HAP-1 (cell line): ENCODE data around the gene CTBP2.

Experiments used
- DNase-seq, 2 experiments: peaks; one replicate each; pipeline ENCODE4 v3.0.0-alpha.2; 2016 to 2020; ENCODE audit warnings: low spot score in 2 of 2
- H3K27me3 ChIP-seq: fragments of 250-450 bp; sonication (Bioruptor Pico); 2 replicates; pipeline ENCODE4 v1.5.1; 2020; ENCODE audit warnings: low read depth, mild to moderate bottlenecking, moderate library complexity
- H3K36me3 ChIP-seq: fragments of 250-450 bp; sonication (Bioruptor Pico); replicated peaks from 2 replicates; pipeline ENCODE4 v1.5.1; 2020; ENCODE audit warnings: mild to moderate bottlenecking
- H3K4me1 ChIP-seq: fragments of 250-450 bp; sonication (Bioruptor Pico); 2 replicates; pipeline ENCODE4 v1.5.1; 2020; ENCODE audit warnings: mild to moderate bottlenecking
- H3K4me3 ChIP-seq: fragments of 250-450 bp; sonication (Bioruptor Pico); 2 replicates; pipeline ENCODE4 v1.5.1; 2020; ENCODE audit warnings: mild to moderate bottlenecking, moderate library complexity
- H3K9me3 ChIP-seq: fragments of 250-450 bp; sonication (Bioruptor Pico); 2 replicates; pipeline ENCODE4 v1.5.1; 2020; ENCODE audit warnings: mild to moderate bottlenecking, moderate library complexity
- in situ Hi-C: fragments of 300-500 bp; cut with MboI; formaldehyde crosslinking; loops from 3 replicates; pipeline ENCODE4 v1.14.3; 2020; ENCODE audit warnings: low sequenced_read_pairs, inconsistent platforms, mixed read lengths

CTBP2 gene

GRCh38 chr10:125160856-125161706 lies 718 bp upstream of the CTBP2 start:
- in situ Hi-C loops = loop anchor here (25.0 kb wide), 1 partner anchor 551 kb away; the partner anchor contains the start of gene EDRF1
- Histone ChIP-seq H3K27me3 (no peaks in the 10 kb centered on the region), H3K36me3 (no peaks in the 10 kb centered on the region; the same call in 1 of the 2 replicates), H3K4me1 (peaks cover 27% of the 10 kb centered on the region), H3K9me3 (no peaks in the 10 kb centered on the region), H3K4me3 (peak overlapping the region; percentile 53)
- DNase-seq = peak; percentile 87 to 94

- Histone ChIP-seq H3K4me1 (peaks cover 40% of the 10 kb centered on the region), H3K36me3 (no peaks in the 10 kb centered on the region; the same call in 1 of the 2 replicates), H3K27me3 (no peaks in the 10 kb centered on the region), H3K4me3 (peak overlapping the region; percentile 53), H3K9me3 (no peaks in the 10 kb centered on the region)
- in situ Hi-C loops = loop anchor here (25.0 kb wide), 1 partner anchor 553 kb away; the partner anchor contains the start of gene EDRF1
- DNase-seq = peak in 1 of 2 experiments; percentile 45
Observed at GRCh38 chr10:125159486-125159931, 854 bp downstream of the CTBP2 start.

- H3K4me3 ChIP-seq = peak overlapping the region; percentile 58
- no peaks in the 10 kb centered on the region; the same call in 1 of the 2 replicates for H3K36me3 ChIP-seq
- H3K4me1 ChIP-seq = peaks cover 47% of the 10 kb centered on the region
- peak in 1 of 2 experiments; percentile 46 for DNase-seq
- no peaks in the 10 kb centered on the region for H3K27me3 ChIP-seq
- in situ Hi-C loops = loop anchor here (25.0 kb wide), 1 partner anchor 553 kb away; the partner anchor contains the start of gene EDRF1
- no peaks in the 10 kb centered on the region for H3K9me3 ChIP-seq
Observed at GRCh38 chr10:125158601-125159485, 1.5 kb downstream of the CTBP2 start.

- Histone ChIP-seq H3K4me3 (peak overlapping the region; percentile 58), H3K27me3 (no peaks in the 10 kb centered on the region), H3K4me1 (peaks cover 53% of the 10 kb centered on the region), H3K36me3 (no peaks in the 10 kb centered on the region; the same call in 1 of the 2 replicates), H3K9me3 (no peaks in the 10 kb centered on the region)
- DNase-seq = peak in 1 of 2 experiments; percentile 6
- in situ Hi-C loops = loop anchor here (25.0 kb wide), 1 partner anchor 554 kb away; the partner anchor contains the start of gene EDRF1
Observed at GRCh38 chr10:125158275-125158600, 2.1 kb downstream of the CTBP2 start.

GRCh38 chr10:125157505-125157904 lies 2.9 kb downstream of the CTBP2 start:
- no peaks in the 10 kb centered on the region for H3K27me3 ChIP-seq
- in situ Hi-C loops = loop anchor here (25.0 kb wide), 1 partner anchor 555 kb away; the partner anchor contains the start of gene EDRF1

GRCh38 chr10:125156739-125157480 lies 3.5 kb downstream of the CTBP2 start:
- peak in 1 of 2 experiments; percentile 2 for DNase-seq
- H3K36me3 ChIP-seq = no peaks in the 10 kb centered on the region; the same call in 1 of the 2 replicates
- peak overlapping the region; percentile 58 for H3K4me3 ChIP-seq
- H3K4me1 ChIP-seq = peaks cover 58% of the 10 kb centered on the region
- in situ Hi-C loops = loop anchor here (25.0 kb wide), 1 partner anchor 555 kb away; the partner anchor contains the start of gene EDRF1
- no peaks in the 10 kb centered on the region for H3K9me3 ChIP-seq
- H3K27me3 ChIP-seq = no peaks in the 10 kb centered on the region

More at GRCh38 chr10:125157505-125157904, 2.9 kb downstream of the CTBP2 start:
- Histone ChIP-seq H3K9me3 (no peaks in the 10 kb centered on the region), H3K36me3 (no peaks in the 10 kb centered on the region; the same call in 1 of the 2 replicates), H3K4me1 (peaks cover 60% of the 10 kb centered on the region), H3K4me3 (peak overlapping the region; percentile 58)
- DNase-seq = peak in 1 of 2 experiments; percentile 17

GRCh38 chr10:125156196-125156595 lies 4.2 kb downstream of the CTBP2 start:
- in situ Hi-C loops = loop anchor here (25.0 kb wide), 1 partner anchor 556 kb away; the partner anchor contains the start of gene EDRF1
- no peak for DNase-seq
- Histone ChIP-seq H3K27me3 (no peaks in the 10 kb centered on the region), H3K9me3 (no peaks in the 10 kb centered on the region), H3K36me3 (peaks cover 4% of the 10 kb centered on the region), H3K4me3 (peak overlapping the region; percentile 58), H3K4me1 (peaks cover 60% of the 10 kb centered on the region)

GRCh38 chr10:125155101-125155500 lies 5.3 kb downstream of the CTBP2 start:
- Histone ChIP-seq H3K4me3 (peak overlapping the region; percentile 18), H3K9me3 (no peaks in the 10 kb centered on the region), H3K27me3 (no peaks in the 10 kb centered on the region), H3K4me1 (peaks cover 62% of the 10 kb centered on the region), H3K36me3 (peaks cover 13% of the 10 kb centered on the region)
- DNase-seq = peak; percentile 82 to 96
- in situ Hi-C loops = loop anchor here (25.0 kb wide), 1 partner anchor 557 kb away; the partner anchor contains the start of gene EDRF1

GRCh38 chr10:125154529-125154928 lies 5.8 kb downstream of the CTBP2 start:
- H3K4me3 ChIP-seq = peak overlapping the region; percentile 18
- H3K36me3 ChIP-seq = peaks cover 16% of the 10 kb centered on the region
- DNase-seq = peak; percentile 34 to 56
- no peaks in the 10 kb centered on the region for H3K9me3 ChIP-seq
- in situ Hi-C loops = loop anchor here (25.0 kb wide), 1 partner anchor 558 kb away; the partner anchor contains the start of gene EDRF1
- H3K4me1 ChIP-seq = peaks cover 67% of the 10 kb centered on the region
- no peaks in the 10 kb centered on the region for H3K27me3 ChIP-seq

GRCh38 chr10:125153703-125154490 lies 6.5 kb downstream of the CTBP2 start:
- no peaks in the 10 kb centered on the region for H3K9me3 ChIP-seq
- H3K4me3 ChIP-seq = no peak overlapping the region
- peaks cover 74% of the 10 kb centered on the region for H3K4me1 ChIP-seq
- DNase-seq = peak in 1 of 2 experiments; percentile 79
- in situ Hi-C loops = loop anchor here (25.0 kb wide), 1 partner anchor 558 kb away; the partner anchor contains the start of gene EDRF1
- no peaks in the 10 kb centered on the region for H3K27me3 ChIP-seq
- peaks cover 22% of the 10 kb centered on the region for H3K36me3 ChIP-seq

- H3K9me3 ChIP-seq = no peaks in the 10 kb centered on the region
- H3K36me3 ChIP-seq = peaks cover 27% of the 10 kb centered on the region
- H3K4me3 ChIP-seq = no peak overlapping the region
- in situ Hi-C loops = loop anchor here (25.0 kb wide), 1 partner anchor 560 kb away; the partner anchor contains the start of gene EDRF1
- no peak for DNase-seq
- no peaks in the 10 kb centered on the region for H3K27me3 ChIP-seq
- peaks cover 77% of the 10 kb centered on the region for H3K4me1 ChIP-seq
Observed at GRCh38 chr10:125152450-125153368, 7.7 kb downstream of the CTBP2 start.
